Ectodermal cell (in vitro differentiated cells): ENCODE measurements around the gene CADPS.

ENCODE experiments used
- H3K27ac ChIP-seq: 2 replicates; pipeline ENCODE4 v1.7.0; 2013; ENCODE audit warnings: mild to moderate bottlenecking, low read depth, low read length; ENCODE audit not compliant: insufficient read depth, poor library complexity, severe bottlenecking
- H3K27me3 ChIP-seq: 2 replicates; pipeline ENCODE4 v1.7.0; 2013; ENCODE audit warnings: mild to moderate bottlenecking, low read length; ENCODE audit not compliant: insufficient read depth, control insufficient read depth, poor library complexity, severe bottlenecking
- H3K36me3 ChIP-seq: one replicate; pipeline ENCODE4 v1.7.0; 2013; ENCODE audit warnings: low read length; ENCODE audit not compliant: control insufficient read depth, insufficient read depth
- H3K4me1 ChIP-seq: one replicate; pipeline ENCODE4 v1.7.0; 2013; ENCODE audit warnings: low read length; ENCODE audit not compliant: control insufficient read depth, insufficient read depth
- H3K4me3 ChIP-seq: 2 replicates; pipeline ENCODE4 v1.7.0; 2013; ENCODE audit warnings: low read depth, low read length, control low read depth; ENCODE audit not compliant: insufficient read depth
- H3K9me3 ChIP-seq: 2 replicates; pipeline ENCODE4 v1.7.0; 2013; ENCODE audit warnings: mild to moderate bottlenecking, low read length, moderate library complexity; ENCODE audit not compliant: control insufficient read depth
- WGBS, 2 experiments: methylation state at CpG; one replicate each; pipeline ENCODE4 v1.1.7; 2013; ENCODE audit warnings: missing lambda C conversion rate in 2 of 2; 5-methylcytosine and 5-hydroxymethylcytosine counted together

Gene CADPS

GRCh38 chr3:62369476-62369743 is 505.8 kb downstream of the CADPS start:
- H3K9me3 ChIP-seq, result no peaks in the 10 kb centered on the region
- no peak overlapping the region for H3K27ac ChIP-seq
- H3K27me3 ChIP-seq, result peaks cover 100% of the 10 kb centered on the region
- peaks cover 43% of the 10 kb centered on the region for H3K4me1 ChIP-seq
- 4% methylated on average over 12 of the region's 12 CpGs for WGBS, 2 experiments
- peak overlapping the region; percentile 22 for H3K4me3 ChIP-seq
- H3K36me3 ChIP-seq, result no peaks in the 10 kb centered on the region

DNA sequence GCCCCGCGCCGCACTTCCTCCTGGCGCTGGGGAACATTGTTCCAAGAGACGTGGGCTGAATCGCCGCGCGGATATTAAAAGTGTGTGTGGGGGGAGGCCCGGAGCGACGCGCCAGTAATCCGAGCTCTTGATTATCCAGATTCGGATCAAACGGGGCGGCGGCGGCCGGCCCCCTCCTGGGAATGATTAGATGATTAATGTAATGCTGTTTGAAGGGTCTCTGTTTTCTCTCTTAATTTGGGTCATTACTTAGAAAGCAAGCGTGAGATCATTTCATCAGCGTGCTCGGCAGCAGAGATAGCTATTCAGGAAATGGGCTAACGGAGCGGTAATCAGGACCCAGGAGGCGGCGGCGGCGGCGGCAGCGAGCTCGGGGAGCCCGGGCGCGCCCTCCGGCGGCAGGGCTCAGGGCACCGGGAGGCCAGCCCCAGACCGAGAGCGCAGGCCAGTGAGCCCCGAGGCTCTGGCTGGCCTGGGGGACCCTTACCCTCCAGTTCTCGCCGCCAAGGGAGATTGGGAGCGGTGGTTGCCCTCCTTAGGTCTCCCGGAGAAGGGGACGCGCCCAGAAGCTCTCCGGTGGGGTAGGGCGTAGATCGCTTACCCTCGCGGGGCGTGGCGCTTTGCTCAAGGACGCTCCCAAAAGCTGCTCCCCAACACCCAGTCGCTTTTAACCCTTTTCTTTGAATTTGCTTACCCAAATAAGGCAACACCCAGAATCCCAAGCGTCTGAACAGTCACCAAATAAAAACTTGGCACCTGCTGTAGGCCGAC is 506.3 kb downstream of the CADPS start:
- no peaks in the 10 kb centered on the region for H3K36me3 ChIP-seq
- peaks cover 100% of the 10 kb centered on the region for H3K27me3 ChIP-seq
- H3K4me3 ChIP-seq, result peak overlapping the region; percentile 22
- no peaks in the 10 kb centered on the region for H3K9me3 ChIP-seq
- WGBS, 2 experiments, result 1% methylated on average over 58 of the region's 58 CpGs
- H3K4me1 ChIP-seq, result peaks cover 38% of the 10 kb centered on the region
- no peak overlapping the region for H3K27ac ChIP-seq

GRCh38 chr3:62368290-62368704 is 506.9 kb downstream of the CADPS start:
- 7 to 8% methylated on average over 19 of the region's 19 CpGs for WGBS, 2 experiments
- Histone ChIP-seq H3K4me1 (peaks cover 32% of the 10 kb centered on the region), H3K9me3 (no peaks in the 10 kb centered on the region), H3K36me3 (no peaks in the 10 kb centered on the region), H3K27me3 (peaks cover 100% of the 10 kb centered on the region), H3K27ac (no peak overlapping the region), H3K4me3 (no peak overlapping the region)

DNA sequence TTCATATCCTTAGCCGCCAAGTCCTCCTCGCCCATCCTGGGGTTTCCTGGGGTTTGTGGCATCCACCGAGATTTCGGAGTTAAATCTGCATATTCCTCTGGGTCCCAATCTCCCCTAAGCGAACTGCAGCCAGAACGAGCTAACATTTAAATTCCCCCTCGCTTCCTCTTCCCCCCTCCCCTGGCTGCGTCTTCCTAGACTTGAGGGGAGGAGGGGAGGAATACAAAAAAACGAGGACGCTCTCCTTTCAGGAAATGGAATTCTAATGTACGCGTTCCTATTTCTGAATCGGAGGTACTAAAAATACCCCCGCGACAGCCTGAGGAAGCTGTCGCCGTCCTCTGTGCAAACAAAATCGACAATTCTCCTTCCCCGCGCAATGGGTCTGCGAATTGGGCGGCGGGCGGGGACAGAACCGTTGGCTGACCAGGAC is 507.4 kb downstream of the CADPS start:
- H3K27ac ChIP-seq, result no peak overlapping the region
- no peaks in the 10 kb centered on the region for H3K36me3 ChIP-seq
- peaks cover 31% of the 10 kb centered on the region for H3K4me1 ChIP-seq
- peaks cover 99% of the 10 kb centered on the region for H3K27me3 ChIP-seq
- no peaks in the 10 kb centered on the region for H3K9me3 ChIP-seq
- H3K4me3 ChIP-seq, result no peak overlapping the region
- WGBS, 2 experiments, result 1% methylated on average over 25 of the region's 25 CpGs

GRCh38 chr3:62366126-62366484 is 509.1 kb downstream of the CADPS start:
- 31 to 32% methylated on average over 3 of the region's 4 CpGs for WGBS, 2 experiments
- Histone ChIP-seq H3K36me3 (no peaks in the 10 kb centered on the region), H3K27ac (no peak overlapping the region), H3K27me3 (peaks cover 88% of the 10 kb centered on the region), H3K4me1 (peaks cover 31% of the 10 kb centered on the region), H3K9me3 (no peaks in the 10 kb centered on the region), H3K4me3 (no peak overlapping the region)

DNA sequence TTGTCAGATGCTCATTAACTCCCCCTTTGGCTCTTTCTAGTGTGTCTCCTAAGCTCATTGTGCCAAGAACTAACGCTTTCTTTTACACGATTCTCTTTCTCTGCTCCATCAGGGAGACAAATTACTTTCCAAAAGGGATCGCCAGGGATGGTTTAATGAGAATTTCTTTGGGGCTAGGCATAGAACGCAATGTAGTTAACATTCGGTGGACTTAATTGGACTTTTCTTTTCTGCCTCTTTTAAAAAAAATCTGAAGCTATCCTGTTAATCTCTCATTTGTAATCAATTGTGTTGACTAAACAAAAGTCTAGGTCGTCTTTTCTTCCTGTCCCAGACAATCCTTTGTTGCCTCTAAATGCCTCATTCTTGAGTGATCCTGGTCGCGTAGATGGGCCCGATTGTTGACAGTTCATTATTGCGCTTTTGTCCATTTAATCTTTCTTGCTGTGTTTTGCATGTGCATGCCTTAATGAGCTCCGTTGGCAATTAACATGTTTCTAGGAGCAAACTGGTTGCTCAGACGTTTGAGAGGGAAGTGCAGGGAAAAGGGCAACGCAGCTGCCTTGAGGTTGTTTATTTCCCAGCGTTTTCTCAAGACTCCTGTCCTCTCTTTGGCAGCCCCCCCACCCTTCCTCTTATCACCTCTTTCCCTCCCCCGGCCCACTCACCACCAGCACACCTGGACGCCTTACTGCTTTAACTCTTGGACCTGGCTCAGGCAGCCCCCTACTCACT is 509.7 kb downstream of the CADPS start:
- Histone ChIP-seq H3K27me3 (peaks cover 83% of the 10 kb centered on the region), H3K36me3 (no peaks in the 10 kb centered on the region), H3K4me3 (no peak overlapping the region), H3K9me3 (no peaks in the 10 kb centered on the region), H3K27ac (peak overlapping the region; percentile 33), H3K4me1 (peaks cover 31% of the 10 kb centered on the region)
- 3 to 4% methylated on average over 16 of the region's 16 CpGs for WGBS, 2 experiments

DNA sequence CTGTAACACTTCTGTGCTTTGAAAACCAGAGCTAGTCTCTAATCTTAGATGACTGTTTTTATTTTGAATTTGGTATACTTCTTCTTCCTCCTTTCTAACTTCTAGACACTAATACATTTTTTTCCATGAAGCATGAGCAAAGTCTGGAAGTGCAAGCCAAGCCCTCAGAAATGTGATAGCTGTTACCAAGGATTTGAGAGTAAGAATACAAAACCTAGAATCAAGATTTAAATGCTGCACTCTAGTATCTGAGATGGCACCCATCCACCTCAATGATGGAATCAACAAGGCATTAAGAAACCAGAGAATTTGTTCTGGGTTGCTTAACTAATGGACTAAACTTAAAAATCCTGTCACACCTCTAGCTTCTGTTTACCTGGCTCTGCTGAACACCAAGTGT is 511.0 kb downstream of the CADPS start:
- peaks cover 83% of the 10 kb centered on the region for H3K27me3 ChIP-seq
- no peak overlapping the region for H3K27ac ChIP-seq
- H3K9me3 ChIP-seq, result no peaks in the 10 kb centered on the region
- H3K4me1 ChIP-seq, result peaks cover 22% of the 10 kb centered on the region
- H3K4me3 ChIP-seq, result no peak overlapping the region
- no peaks in the 10 kb centered on the region for H3K36me3 ChIP-seq

DNA sequence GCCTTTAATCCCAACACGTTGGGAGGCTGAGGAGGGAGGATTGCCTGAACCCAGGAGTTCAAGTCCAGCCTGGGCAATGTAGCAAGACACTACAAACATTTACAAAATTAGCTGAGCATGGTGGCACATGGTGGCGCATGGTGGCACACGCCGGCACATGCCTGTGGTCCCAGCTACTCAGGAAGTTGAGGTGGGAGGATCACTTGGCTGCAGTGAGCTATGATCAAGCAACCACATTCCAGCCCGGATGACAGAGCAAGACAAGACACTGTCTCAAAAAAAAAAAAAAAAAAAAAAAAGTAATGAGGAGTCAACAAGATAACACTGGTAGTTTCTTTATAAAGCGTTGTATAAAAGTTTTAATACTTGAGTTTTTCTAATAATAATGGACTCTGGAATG is 511.9 kb downstream of the CADPS start:
- WGBS, 2 experiments, result 89 to 95% methylated on average over 6 of the region's 6 CpGs
- Histone ChIP-seq H3K36me3 (no peaks in the 10 kb centered on the region), H3K4me3 (no peak overlapping the region), H3K27me3 (peaks cover 78% of the 10 kb centered on the region), H3K27ac (no peak overlapping the region), H3K4me1 (peaks cover 20% of the 10 kb centered on the region), H3K9me3 (no peaks in the 10 kb centered on the region)

DNA sequence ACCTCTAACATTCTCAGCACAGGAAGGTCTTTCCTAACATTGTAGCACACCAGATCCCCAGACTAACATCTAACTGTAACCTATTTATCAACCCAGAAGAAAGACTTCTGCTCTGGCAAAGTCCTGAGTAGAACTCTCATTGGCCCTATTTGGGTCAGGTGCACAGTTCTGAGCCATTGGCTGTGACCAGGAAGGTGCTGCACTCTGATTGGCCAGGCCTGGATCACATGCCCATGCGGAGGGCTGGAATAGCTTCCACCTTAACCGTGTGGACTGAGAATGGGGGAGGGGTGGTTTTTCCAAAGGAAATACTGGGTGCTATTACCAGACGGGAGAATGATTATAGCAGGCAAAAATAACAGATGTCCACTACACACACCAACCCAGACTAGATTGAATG is 513.4 kb downstream of the CADPS start:
- Histone ChIP-seq H3K9me3 (no peaks in the 10 kb centered on the region), H3K36me3 (no peaks in the 10 kb centered on the region), H3K4me1 (peaks cover 15% of the 10 kb centered on the region), H3K27ac (no peak overlapping the region), H3K4me3 (no peak overlapping the region), H3K27me3 (peaks cover 74% of the 10 kb centered on the region)
- 64 to 78% methylated on average over 3 of the region's 3 CpGs for whole genome bisulfite sequencing, 2 experiments

GRCh38 chr3:62361261-62361660 is 514.0 kb downstream of the CADPS start:
- Histone ChIP-seq H3K9me3 (no peaks in the 10 kb centered on the region), H3K4me3 (no peak overlapping the region), H3K4me1 (peaks cover 10% of the 10 kb centered on the region), H3K27ac (no peak overlapping the region), H3K36me3 (no peaks in the 10 kb centered on the region), H3K27me3 (peaks cover 74% of the 10 kb centered on the region)
- WGBS, 2 experiments, result 97 to 99% methylated on average over 3 of the region's 3 CpGs
